ENCODE results near the gene OLFM1. TPM values are rescaled to one million over a fixed set of nuclear protein-coding genes. Genes with fewer than 3 reads are reported as not detected.

OLFM1 gene
- total and polyA plus RNA-seq, 2 of the 4 experiments (the other 2 are of a cell fraction), result 0.36 to 0.38 TPM

GRCh38 chr9:135147474-135147805, 60.0 kb downstream of the OLFM1 start:
- H3K56ac ChIP-seq (ENCODE audit: extremely low read depth, insufficient read depth, low read length), result no peak overlapping the region
- no TSS peak for BruUV-seq (replicated peaks)
- DNase-seq, result no peak
- no peak overlapping the region for H2AK9ac ChIP-seq (replicated peaks; ENCODE audit: low read depth, low read length, poor library complexity)
- H3K4ac ChIP-seq (ENCODE audit: low read depth, low read length), result no peak overlapping the region
- dilution Hi-C loops (cut with HindIII; ENCODE audit: low sequenced_read_pairs, unreplicated experiment), result no loop called here
- no peaks in the 10 kb centered on the region for H3K36me3 ChIP-seq (ENCODE audit: control insufficient read depth, insufficient read depth, low read length)
- H3K18ac ChIP-seq (ENCODE audit: low read depth, low read length), result no peak overlapping the region
- WGBS, 2 experiments (ENCODE audit: extremely low coverage in 2 of 2, insufficient read length in 1 of 2), result 16% methylated on average over 4 of the region's 12 CpGs; no CpG with 5 or more reads in 1 of the 2 experiments
- no peaks in the 10 kb centered on the region for H3K27me3 ChIP-seq (ENCODE audit: control insufficient read depth, insufficient read depth, low read length)
- no peak overlapping the region for H4K91ac ChIP-seq (ENCODE audit: insufficient read depth, low read depth, low read length)
- H3K4me1 ChIP-seq (ENCODE audit: control insufficient read depth, insufficient read depth, low read length), result no peaks in the 10 kb centered on the region
- no peak overlapping the region for H3K23ac ChIP-seq (ENCODE audit: low read depth, low read length)
- no peak overlapping the region for H2AK5ac ChIP-seq (ENCODE audit: low read depth, low read length)
- no peak overlapping the region for H2BK120ac ChIP-seq (ENCODE audit: low read depth, low read length)
- ChIA-PET CTCF (no interaction called here), POLR2A (ENCODE audit: unreplicated experiment) (no interaction called here)
- no peak overlapping the region for H2AFZ ChIP-seq (replicated peaks; ENCODE audit: low read length, poor library complexity)
- H3K9me3 ChIP-seq (ENCODE audit: control insufficient read depth, insufficient read depth, low read length), result peaks cover 51% of the 10 kb centered on the region
- H4K8ac ChIP-seq (ENCODE audit: low read depth in 2 of 2, low read length in 2 of 2), result no peak overlapping the region
- no peak overlapping the region for H2BK5ac ChIP-seq (ENCODE audit: low read depth, low read length, poor library complexity, severe bottlenecking)
- no peak overlapping the region for H3K27ac ChIP-seq (ENCODE audit: insufficient read depth, low read length)
- no peak overlapping the region for H2BK20ac ChIP-seq (ENCODE audit: low read depth, low read length)
- no peaks in the 10 kb centered on the region for H3K79me1 ChIP-seq (ENCODE audit: low read depth in 1 of 2, low read length in 2 of 2)
- no peak for ATAC-seq (ENCODE audit: low read depth)
- no peaks in the 10 kb centered on the region for H4K20me1 ChIP-seq (ENCODE audit: insufficient read depth, low read length)
- no peak overlapping the region for H3K9ac ChIP-seq (ENCODE audit: low read depth, low read length)
- H3K4me3 ChIP-seq (ENCODE audit: insufficient read depth, low read depth, low read length), result no peak overlapping the region
- in situ Hi-C loops (cut with MboI; ENCODE audit: low sequenced_read_pairs), result no loop called here
- no peak overlapping the region for H3K14ac ChIP-seq (replicated peaks; ENCODE audit: low read depth, low read length)
- H3K9me1 ChIP-seq (ENCODE audit: insufficient read depth, low read length), result no peaks in the 10 kb centered on the region
- TF ChIP-seq MXI1 (IDR thresholded peaks at IDR 0.05; ENCODE audit: borderline replicate concordance, low read depth, low read length) (no peak), CTCF (conservative IDR thresholded peaks at IDR 0.05; ENCODE audit: low read depth, low read length) (no peak), NFE2L2 (IDR thresholded peaks at IDR 0.05; ENCODE audit: low read depth, low read length) (no peak), CEBPB (IDR thresholded peaks at IDR 0.05; ENCODE audit: low read depth, low read length) (no peak), MAFK (IDR thresholded peaks at IDR 0.05; ENCODE audit: low read depth, low read length) (no peak), SMC3 (IDR thresholded peaks at IDR 0.05; ENCODE audit: low read depth, low read length) (no peak), FOS (IDR thresholded peaks at IDR 0.05; ENCODE audit: low read depth, low read length) (no peak), RFX5 (IDR thresholded peaks at IDR 0.05; ENCODE audit: low read depth, low read length) (no peak), CHD1 (IDR thresholded peaks at IDR 0.05; ENCODE audit: low read depth, low read length) (no peak), MAZ (IDR thresholded peaks at IDR 0.05; ENCODE audit: borderline replicate concordance, low read depth, low read length) (no peak)
- TF ChIP-seq, protein P1, sequence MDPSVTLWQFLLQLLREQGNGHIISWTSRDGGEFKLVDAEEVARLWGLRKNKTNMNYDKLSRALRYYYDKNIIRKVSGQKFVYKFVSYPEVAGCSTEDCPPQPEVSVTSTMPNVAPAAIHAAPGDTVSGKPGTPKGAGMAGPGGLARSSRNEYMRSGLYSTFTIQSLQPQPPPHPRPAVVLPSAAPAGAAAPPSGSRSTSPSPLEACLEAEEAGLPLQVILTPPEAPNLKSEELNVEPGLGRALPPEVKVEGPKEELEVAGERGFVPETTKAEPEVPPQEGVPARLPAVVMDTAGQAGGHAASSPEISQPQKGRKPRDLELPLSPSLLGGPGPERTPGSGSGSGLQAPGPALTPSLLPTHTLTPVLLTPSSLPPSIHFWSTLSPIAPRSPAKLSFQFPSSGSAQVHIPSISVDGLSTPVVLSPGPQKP (IDR thresholded peaks at IDR 0.05; ENCODE audit: borderline replicate concordance, low read depth, low read length), result no peak
- TF ChIP-seq, protein P2, sequence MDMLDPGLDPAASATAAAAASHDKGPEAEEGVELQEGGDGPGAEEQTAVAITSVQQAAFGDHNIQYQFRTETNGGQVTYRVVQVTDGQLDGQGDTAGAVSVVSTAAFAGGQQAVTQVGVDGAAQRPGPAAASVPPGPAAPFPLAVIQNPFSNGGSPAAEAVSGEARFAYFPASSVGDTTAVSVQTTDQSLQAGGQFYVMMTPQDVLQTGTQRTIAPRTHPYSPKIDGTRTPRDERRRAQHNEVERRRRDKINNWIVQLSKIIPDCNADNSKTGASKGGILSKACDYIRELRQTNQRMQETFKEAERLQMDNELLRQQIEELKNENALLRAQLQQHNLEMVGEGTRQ (IDR thresholded peaks at IDR 0.05; ENCODE audit: low read depth, low read length), result no peak
- H2BK15ac ChIP-seq (ENCODE audit: low read depth, low read length), result no peak overlapping the region
- no peak overlapping the region for H3K4me2 ChIP-seq (ENCODE audit: low read depth, low read length)
- H4K5ac ChIP-seq (ENCODE audit: low read depth, low read length), result no peak overlapping the region
- intact Hi-C loops (cut with micrococcal nuclease), result no loop called here

Measured in IMR-90 (cell line).